Activated T-helper 17 cell treated with anti-CD3 and anti-CD28 coated beads, Interleukin-2, amount 50 U/mL, for 72 hours (primary cell): ENCODE measurements around the gene TPST1. TPM values are rescaled to one million over a fixed set of nuclear protein-coding genes. Genes with fewer than 3 reads are reported as not detected.

ENCODE experiments used
- ATAC-seq: fragments of 150-1000 bp; cut with Tn5 transposase; replicated peaks from 2 replicates; pipeline ENCODE4 v1.10.0; 2021; ENCODE audit warnings: mild to moderate bottlenecking, moderate library complexity
- H3K27ac Mint-ChIP-seq: one replicate; pipeline ENCODE4 v1.8.0; 2022; ENCODE audit warnings: mixed read lengths
- H3K27me3 Mint-ChIP-seq: one replicate; pipeline ENCODE4 v1.8.0; 2022; ENCODE audit warnings: mixed read lengths
- H3K36me3 Mint-ChIP-seq: one replicate; pipeline ENCODE4 v1.8.0; 2022; ENCODE audit warnings: low read depth, mild to moderate bottlenecking, mixed read lengths
- H3K4me1 Mint-ChIP-seq: one replicate; pipeline ENCODE4 v1.8.0; 2022; ENCODE audit warnings: mixed read lengths
- H3K4me3 Mint-ChIP-seq: one replicate; pipeline ENCODE4 v1.8.0; 2022; ENCODE audit warnings: mild to moderate bottlenecking, mixed read lengths
- H3K9me3 Mint-ChIP-seq: one replicate; pipeline ENCODE4 v1.8.0; 2022; ENCODE audit warnings: mixed read lengths
- total RNA-seq, 2 donors: library from RNA; stranded (reverse); gene quantifications; one replicate each; pipeline ENCODE4 v1.2.3, GENCODE V29; 2022

TPST1 gene
- total RNA-seq, 2 donors from 2014 or later: 0.84 to 0.93 TPM

GRCh38 chr7:66276363-66276762 lies 71.2 kb downstream of the TPST1 start:
- ATAC-seq: no peak
- Mint-ChIP-seq H3K36me3 (no peaks in the 10 kb centered on the region), H3K4me3 (no peak overlapping the region), H3K4me1 (no peaks in the 10 kb centered on the region), H3K27ac (no peak overlapping the region), H3K9me3 (peaks cover 3% of the 10 kb centered on the region), H3K27me3 (no peaks in the 10 kb centered on the region)

DNA sequence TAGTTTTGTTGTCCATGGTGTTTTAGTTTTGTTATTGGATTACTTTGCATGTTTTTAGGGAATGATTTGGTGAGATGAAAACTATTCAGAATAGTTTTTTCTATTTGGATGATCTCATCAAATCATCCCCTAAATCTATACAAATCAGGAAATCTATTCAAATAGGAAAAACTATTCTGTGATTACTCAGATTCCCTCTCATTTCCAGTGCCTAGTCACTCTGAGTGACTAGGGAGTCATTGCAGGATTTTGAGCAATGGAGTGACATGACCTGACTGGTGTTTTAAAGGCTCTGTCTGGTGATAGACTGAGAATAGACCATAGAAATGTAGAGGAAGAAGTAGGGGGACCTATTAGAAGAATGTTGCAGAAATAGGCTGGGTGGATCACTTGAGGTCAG lies 72.4 kb downstream of the TPST1 start:
- Mint-ChIP-seq H3K27me3 (no peaks in the 10 kb centered on the region), H3K4me3 (no peak overlapping the region), H3K36me3 (no peaks in the 10 kb centered on the region), H3K9me3 (peaks cover 3% of the 10 kb centered on the region), H3K4me1 (no peaks in the 10 kb centered on the region), H3K27ac (no peak overlapping the region)
- no peak for ATAC-seq

GRCh38 chr7:66279912-66280311 lies 74.8 kb downstream of the TPST1 start:
- Mint-ChIP-seq H3K27ac (no peak overlapping the region), H3K27me3 (no peaks in the 10 kb centered on the region)
- no peak for ATAC-seq

DNA sequence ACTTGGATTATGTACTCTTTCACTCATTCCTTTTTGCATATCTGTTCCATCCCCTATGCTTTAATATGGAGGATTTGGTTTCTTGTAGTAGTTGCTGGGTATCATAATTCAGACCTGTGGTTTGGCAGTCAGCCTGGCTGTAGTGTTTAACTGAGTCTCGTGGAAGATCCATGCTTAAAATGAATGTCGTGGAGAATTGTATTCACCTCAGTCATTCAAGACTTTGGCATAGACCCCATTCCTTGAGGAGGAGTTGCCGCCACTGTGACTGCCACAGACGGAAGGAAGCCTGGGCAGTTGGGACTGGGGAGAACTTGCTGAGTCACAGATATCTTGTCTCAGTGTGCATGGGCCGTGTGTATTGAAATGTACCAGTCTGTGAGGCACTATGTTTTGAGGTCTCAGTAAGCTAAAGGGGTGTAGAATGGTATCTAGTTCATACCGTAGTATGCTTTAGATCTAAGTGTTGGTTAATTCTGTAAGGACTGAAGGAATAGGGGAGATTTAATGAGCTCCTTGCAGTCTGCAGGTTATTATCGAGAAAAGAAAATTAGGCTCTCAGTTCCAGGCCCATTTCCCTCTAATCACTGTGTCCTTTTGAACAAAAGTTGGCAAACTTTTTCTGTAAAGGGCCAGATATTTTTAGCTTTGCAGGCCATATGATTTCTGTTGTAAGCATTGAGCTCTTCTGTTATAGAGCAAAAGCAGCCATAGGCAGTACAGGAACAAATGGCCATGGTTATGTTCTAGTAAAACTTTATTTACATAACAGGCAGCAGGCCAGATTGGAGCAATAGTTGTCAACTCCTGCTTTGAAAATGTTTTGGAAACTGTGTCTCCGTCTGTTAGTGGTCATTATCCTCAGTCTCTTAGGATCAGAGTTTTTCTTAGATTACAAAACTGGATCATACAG lies 76.8 kb downstream of the TPST1 start:
- H3K27ac Mint-ChIP-seq: no peak overlapping the region

More at GRCh38 chr7:66279912-66280311, 74.8 kb downstream of the TPST1 start:
- Mint-ChIP-seq H3K4me3 (no peak overlapping the region), H3K36me3 (no peaks in the 10 kb centered on the region), H3K9me3 (no peaks in the 10 kb centered on the region), H3K4me1 (no peaks in the 10 kb centered on the region)

DNA sequence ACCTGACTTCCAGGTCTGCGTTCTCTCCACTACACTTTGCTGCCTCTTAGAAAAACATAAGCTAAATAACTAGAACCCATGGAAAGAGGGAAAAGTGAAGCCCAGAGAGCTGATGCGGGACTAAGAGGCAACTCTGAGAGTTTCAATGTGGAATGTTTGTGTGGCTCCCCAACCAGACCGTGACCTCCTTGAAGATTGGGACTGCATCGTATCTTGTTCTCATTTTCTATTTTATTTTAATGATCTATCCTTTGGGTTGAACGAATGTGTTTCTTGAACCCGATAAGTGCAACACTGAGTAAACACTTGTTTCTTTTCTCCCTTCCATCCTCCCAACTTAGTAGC lies 77.4 kb downstream of the TPST1 start:
- Mint-ChIP-seq H3K27ac (no peak overlapping the region), H3K9me3 (no peaks in the 10 kb centered on the region), H3K4me3 (no peak overlapping the region), H3K27me3 (no peaks in the 10 kb centered on the region), H3K4me1 (no peaks in the 10 kb centered on the region), H3K36me3 (no peaks in the 10 kb centered on the region)
- ATAC-seq: no peak

More for the DNA sequence above, 76.8 kb downstream of the TPST1 start:
- no peaks in the 10 kb centered on the region for H3K27me3 Mint-ChIP-seq
- no peak overlapping the region for H3K4me3 Mint-ChIP-seq
- H3K9me3 Mint-ChIP-seq: no peaks in the 10 kb centered on the region
- H3K4me1 Mint-ChIP-seq: no peaks in the 10 kb centered on the region
- H3K36me3 Mint-ChIP-seq: no peaks in the 10 kb centered on the region
- ATAC-seq: no peak

- Mint-ChIP-seq H3K9me3 (no peaks in the 10 kb centered on the region), H3K4me1 (no peaks in the 10 kb centered on the region), H3K36me3 (no peaks in the 10 kb centered on the region), H3K27ac (no peak overlapping the region), H3K4me3 (no peak overlapping the region), H3K27me3 (no peaks in the 10 kb centered on the region)
- peak; percentile 60 for ATAC-seq
Measured at GRCh38 chr7:66283003-66283920, 78.1 kb downstream of the TPST1 start.

GRCh38 chr7:66296001-66296521 lies 90.9 kb downstream of the TPST1 start:
- Mint-ChIP-seq H3K4me1 (no peaks in the 10 kb centered on the region), H3K9me3 (peaks cover 4% of the 10 kb centered on the region), H3K4me3 (no peak overlapping the region), H3K36me3 (no peaks in the 10 kb centered on the region), H3K27me3 (no peaks in the 10 kb centered on the region), H3K27ac (no peak overlapping the region)
- no peak for ATAC-seq

DNA sequence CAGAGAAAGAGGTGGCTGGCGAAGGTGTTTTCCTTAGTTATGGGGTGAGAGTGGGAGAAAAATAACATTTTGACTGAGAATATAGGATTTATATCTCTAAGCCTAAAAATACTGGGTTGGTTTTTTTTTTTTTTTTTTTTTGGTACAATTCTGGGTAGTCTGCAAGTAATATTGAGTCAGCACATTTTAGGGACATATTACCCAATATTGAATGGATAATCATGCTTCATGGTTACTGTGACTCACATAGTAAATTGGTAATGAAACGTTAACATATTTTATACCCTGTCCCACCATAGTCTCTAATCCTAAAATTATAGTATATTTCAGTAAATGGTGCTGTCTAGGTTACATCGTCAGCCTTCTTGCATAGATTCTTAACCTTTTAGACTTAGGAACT lies 91.4 kb downstream of the TPST1 start:
- ATAC-seq: no peak
- H3K9me3 Mint-ChIP-seq: peaks cover 4% of the 10 kb centered on the region
- H3K4me3 Mint-ChIP-seq: no peak overlapping the region
- no peak overlapping the region for H3K27ac Mint-ChIP-seq
- no peaks in the 10 kb centered on the region for H3K27me3 Mint-ChIP-seq
- no peaks in the 10 kb centered on the region for H3K36me3 Mint-ChIP-seq
- H3K4me1 Mint-ChIP-seq: no peaks in the 10 kb centered on the region

GRCh38 chr7:66297579-66297978 lies 92.4 kb downstream of the TPST1 start:
- no peak for ATAC-seq
- Mint-ChIP-seq H3K4me1 (no peaks in the 10 kb centered on the region), H3K27me3 (no peaks in the 10 kb centered on the region)

DNA sequence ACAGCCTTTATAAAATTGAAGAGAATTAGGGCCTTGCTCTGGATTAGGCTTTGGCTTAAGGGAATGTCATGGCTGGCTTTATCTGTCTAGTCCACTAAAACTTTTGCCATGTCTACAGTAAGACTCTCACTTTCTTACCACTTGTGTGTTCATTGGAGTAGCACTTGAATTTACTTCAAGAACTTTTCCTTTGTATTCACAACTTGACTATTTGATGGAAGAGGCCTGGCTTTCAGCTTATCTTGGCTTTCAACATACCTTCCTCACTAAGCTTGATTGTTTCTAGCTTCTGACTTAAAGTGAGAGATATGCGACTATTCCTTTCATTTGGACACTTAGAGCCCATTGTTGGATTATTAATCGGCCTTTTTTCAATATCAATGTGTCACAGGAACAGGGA lies 96.1 kb downstream of the TPST1 start:
- H3K9me3 Mint-ChIP-seq: peaks cover 4% of the 10 kb centered on the region
- H3K4me3 Mint-ChIP-seq: no peak overlapping the region
- no peaks in the 10 kb centered on the region for H3K36me3 Mint-ChIP-seq
- no peak overlapping the region for H3K27ac Mint-ChIP-seq
- no peak for ATAC-seq
- H3K27me3 Mint-ChIP-seq: no peaks in the 10 kb centered on the region
- no peaks in the 10 kb centered on the region for H3K4me1 Mint-ChIP-seq

More at GRCh38 chr7:66297579-66297978, 92.4 kb downstream of the TPST1 start:
- no peak overlapping the region for H3K27ac Mint-ChIP-seq
- peaks cover 4% of the 10 kb centered on the region for H3K9me3 Mint-ChIP-seq
- H3K4me3 Mint-ChIP-seq: no peak overlapping the region
- no peaks in the 10 kb centered on the region for H3K36me3 Mint-ChIP-seq

DNA sequence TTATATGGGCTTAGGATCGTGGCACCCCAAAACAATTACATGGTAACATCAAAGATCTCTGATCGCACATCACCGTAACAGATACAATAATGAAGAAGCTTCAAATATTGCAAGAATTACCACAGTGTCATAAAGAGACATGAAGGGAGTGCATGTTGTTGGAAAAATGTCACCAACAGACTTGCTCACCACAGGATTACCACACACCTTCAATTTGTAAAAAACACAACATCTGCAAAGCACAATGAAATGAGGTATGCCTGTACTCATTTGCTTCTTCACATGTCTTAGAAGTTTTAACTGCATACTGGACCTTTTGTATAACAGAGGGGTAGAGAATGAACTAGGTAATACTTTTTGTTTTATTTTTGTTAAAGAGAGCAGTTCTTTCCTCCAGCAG lies 96.6 kb downstream of the TPST1 start:
- Mint-ChIP-seq H3K27me3 (peaks cover 3% of the 10 kb centered on the region), H3K4me3 (no peak overlapping the region), H3K27ac (no peak overlapping the region), H3K9me3 (peaks cover 4% of the 10 kb centered on the region), H3K36me3 (no peaks in the 10 kb centered on the region), H3K4me1 (no peaks in the 10 kb centered on the region)
- no peak for ATAC-seq

- H3K4me1 Mint-ChIP-seq: no peaks in the 10 kb centered on the region
- peaks cover 3% of the 10 kb centered on the region for H3K27me3 Mint-ChIP-seq
- H3K4me3 Mint-ChIP-seq: no peak overlapping the region
- peaks cover 4% of the 10 kb centered on the region for H3K9me3 Mint-ChIP-seq
- H3K27ac Mint-ChIP-seq: no peak overlapping the region
- no peaks in the 10 kb centered on the region for H3K36me3 Mint-ChIP-seq
- no peak for ATAC-seq
Measured at GRCh38 chr7:66303454-66304155, 98.5 kb downstream of the TPST1 start.

DNA sequence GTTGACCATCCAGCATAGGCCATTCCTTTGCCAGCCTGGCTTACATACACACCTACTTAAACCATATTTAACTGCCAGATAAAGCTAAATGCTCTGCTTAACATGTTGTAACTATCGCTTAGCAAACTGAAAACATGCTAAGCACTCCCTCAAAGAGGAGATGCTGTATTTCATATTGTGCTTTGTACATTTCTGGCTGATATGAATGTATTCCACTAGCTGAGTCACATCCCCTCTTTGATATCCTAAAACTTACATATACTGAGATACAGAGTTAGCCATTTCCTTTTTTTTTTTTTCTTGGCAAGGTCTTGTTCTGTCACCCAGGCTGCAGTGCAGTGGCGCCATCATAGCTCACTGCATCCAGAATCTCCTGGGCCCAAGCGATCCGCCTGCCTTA lies 99.4 kb downstream of the TPST1 start:
- Mint-ChIP-seq H3K4me1 (no peaks in the 10 kb centered on the region), H3K9me3 (peaks cover 1% of the 10 kb centered on the region), H3K27me3 (peaks cover 3% of the 10 kb centered on the region), H3K27ac (no peak overlapping the region), H3K36me3 (no peaks in the 10 kb centered on the region), H3K4me3 (no peak overlapping the region)
- no peak for ATAC-seq

DNA sequence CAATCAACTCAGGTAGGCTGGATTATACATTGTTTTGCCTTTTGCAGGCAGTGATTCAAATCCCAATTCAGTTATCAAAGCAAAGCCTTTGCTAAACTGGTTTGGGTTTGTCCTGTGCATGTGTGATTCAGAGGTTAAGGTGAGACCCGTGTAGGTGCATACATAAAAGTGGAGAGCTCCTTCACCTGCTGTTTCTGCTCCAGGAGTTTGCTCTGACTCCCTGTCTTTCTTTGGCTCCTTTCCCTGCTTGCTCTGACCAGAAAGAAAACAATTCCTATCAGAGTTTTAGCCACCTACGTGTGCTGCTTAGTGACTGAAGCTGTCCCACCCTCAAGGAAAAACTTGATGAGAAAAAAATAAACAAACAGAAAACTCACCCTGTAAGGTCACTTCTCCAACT lies 101.1 kb downstream of the TPST1 start:
- peaks cover 11% of the 10 kb centered on the region for H3K27me3 Mint-ChIP-seq
- H3K27ac Mint-ChIP-seq: no peak overlapping the region
- H3K4me1 Mint-ChIP-seq: no peaks in the 10 kb centered on the region
- no peaks in the 10 kb centered on the region for H3K36me3 Mint-ChIP-seq
- H3K4me3 Mint-ChIP-seq: no peak overlapping the region
- ATAC-seq: no peak
- no peaks in the 10 kb centered on the region for H3K9me3 Mint-ChIP-seq
